Measurements from ENCODE around the gene PDE4C.

Gene PDE4C

DNA sequence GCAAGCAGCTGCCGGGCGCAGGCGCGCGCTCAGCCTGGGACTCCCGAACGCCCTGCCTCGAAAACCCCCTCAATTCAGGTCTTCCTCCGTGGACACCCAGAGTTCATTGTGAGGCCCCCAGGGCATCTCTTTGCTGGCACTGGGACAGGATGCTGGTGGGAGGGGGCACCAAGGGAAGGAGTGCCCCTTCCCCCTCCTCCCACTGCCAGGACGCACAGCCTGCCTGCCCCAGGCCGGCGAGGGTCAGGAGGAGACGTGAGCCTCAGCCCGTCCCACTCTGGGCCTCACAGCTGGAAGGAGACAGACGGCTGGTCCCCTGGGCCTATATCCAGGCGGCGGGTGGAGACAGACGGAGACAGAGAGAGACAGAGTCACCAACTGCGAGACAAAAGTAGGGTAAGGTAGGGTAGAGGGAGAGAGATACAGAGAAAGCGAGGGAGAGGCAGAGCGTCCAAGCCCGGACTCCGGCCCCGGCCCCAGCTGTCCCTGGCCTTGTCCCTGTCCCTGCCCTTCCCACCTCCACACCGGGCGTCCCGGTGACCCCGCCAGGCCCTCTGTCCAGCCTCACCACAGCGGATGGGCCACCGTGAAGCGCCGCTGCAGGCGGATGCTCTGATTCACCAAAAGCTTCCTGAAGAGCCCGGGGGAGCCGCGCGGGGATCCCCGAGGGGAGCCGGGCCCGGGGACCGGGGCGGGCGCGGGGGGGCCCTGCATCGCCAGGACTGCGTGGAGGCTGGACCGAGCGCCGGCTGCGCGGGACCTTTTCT lies at the start of gene PDE4C:
Gene PDE4C, minus strand, starts transcription at position 737 of the 767 bp plus-strand sequence. Its CDS starts 23 bp downstream, at position 714.
- DNase-seq = no peak

DNA sequence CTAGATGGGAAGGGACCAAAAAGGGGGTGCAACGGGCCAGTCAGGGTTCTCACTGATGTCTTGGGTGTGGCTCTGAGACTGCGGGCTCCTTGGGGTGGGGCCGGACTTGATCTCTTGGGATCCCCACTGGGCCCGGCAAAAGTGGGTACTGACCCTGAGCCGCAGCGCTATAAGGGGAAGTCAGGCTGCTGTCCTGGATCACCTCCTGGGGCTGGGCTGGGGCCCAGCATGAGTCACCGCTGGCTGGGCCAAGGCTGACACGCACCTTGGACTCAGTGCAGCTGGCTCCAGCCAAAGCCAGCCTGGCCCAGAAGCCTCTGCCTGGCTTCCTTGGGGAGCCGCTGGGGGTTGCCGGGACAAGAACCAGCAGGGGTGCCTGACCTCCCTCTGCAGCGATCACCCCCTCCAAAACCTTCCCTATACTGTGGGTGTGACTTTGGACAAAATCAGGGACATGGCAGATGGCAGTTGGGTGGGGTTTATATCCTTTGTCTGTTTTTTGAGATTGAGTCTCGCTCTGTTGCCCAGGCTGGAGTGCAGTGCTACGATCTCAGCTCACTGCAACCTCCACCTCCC lies 48.6 kb upstream of the PDE4C start:
- DNase-seq = no peak

GRCh38 chr19:18274219-18274780 lies 48.1 kb upstream of the PDE4C start, which contains the start of gene IQCN:
Gene IQCN, minus strand, starts transcription at chr19:18274452. Its CDS starts 4,974 bp downstream, at chr19:18269478.
- DNase-seq = no peak

DNA sequence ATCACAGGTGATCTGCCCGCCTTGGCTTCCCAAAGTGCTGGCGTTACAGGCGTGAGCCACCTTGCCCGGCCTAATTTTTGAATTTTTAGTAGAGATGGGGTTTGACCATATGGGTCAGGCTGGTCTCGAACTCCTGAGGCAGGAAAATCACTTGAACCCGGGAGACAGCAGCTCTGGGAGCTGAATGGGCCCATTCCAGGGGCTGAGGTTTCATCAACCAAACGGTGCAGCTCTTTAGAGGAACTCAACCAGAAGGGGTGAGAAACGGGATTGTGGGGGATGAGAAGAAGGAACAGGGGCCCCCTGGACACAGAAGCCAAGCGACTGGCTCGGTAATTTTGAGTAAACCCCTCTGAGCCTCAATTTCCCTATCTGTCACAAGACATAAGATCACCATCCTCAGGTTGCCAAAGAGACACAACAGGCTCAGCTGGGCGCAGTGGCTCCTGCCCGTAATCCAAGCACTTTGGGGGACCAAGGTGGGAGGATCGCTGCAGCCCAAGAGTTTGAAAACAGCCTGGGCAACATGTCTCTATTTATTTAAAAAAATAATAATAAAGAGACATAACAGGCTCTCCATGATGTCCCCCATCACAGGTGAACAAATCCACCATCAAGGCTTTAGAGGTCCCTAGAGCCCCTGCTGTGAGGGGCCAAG lies 47.5 kb upstream of the PDE4C start:
- DNase-seq = no peak

GRCh38 chr19:18271433-18271841 lies 45.2 kb upstream of the PDE4C start:
- no peak for DNase-seq

DNA sequence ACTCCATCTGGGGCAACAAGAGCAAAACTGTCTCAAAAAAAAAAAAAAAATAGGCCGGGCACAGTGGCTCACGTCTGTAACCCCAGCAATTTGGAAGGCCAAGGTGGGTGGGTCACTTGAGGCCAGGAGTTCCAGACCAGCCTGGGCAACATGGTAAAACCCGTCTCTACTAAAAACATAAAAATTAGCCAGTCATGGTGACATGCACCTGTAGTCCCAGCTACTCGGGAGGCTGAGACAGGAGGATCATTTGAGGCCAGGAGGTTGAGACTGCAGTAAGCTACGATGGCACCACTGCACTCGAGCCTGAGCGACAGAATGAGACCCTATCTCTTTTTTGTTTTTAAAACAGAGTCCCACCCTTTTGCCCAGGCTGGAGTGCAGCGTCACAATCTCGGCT lies 44.1 kb upstream of the PDE4C start:
- no peak for DNase-seq

GRCh38 chr19:18269070-18269723 lies 43.0 kb upstream of the PDE4C start:
- no peak for DNase-seq

GRCh38 chr19:18266771-18267686 lies 40.8 kb upstream of the PDE4C start:
- no peak for DNase-seq

DNA sequence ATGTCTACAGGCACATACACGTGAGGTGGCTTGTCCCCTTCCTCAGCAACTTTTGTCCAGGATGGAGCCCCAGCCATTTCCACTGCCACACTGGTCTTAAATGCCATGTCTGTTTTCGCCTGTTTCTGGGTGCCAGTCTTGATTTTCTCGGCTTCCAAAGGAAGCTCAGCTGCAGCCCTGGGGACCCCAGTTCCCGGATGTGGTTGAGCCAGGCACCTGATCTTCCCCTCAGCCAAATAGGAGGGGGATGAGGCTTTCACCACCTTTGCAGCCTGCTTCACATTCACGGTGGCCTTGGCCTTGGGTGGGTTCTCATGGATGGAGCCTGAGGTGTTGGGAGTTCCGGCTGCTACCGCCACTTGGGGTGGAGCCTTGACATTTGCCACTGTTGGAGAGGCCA lies 39.3 kb upstream of the PDE4C start:
- no peak for DNase-seq

GRCh38 chr19:18264971-18265540 lies 38.8 kb upstream of the PDE4C start:
- DNase-seq = no peak

- DNase-seq = no peak
These were observed 38.1 kb upstream of the PDE4C start for GRCh38 chr19:18264137-18264854.

DNA sequence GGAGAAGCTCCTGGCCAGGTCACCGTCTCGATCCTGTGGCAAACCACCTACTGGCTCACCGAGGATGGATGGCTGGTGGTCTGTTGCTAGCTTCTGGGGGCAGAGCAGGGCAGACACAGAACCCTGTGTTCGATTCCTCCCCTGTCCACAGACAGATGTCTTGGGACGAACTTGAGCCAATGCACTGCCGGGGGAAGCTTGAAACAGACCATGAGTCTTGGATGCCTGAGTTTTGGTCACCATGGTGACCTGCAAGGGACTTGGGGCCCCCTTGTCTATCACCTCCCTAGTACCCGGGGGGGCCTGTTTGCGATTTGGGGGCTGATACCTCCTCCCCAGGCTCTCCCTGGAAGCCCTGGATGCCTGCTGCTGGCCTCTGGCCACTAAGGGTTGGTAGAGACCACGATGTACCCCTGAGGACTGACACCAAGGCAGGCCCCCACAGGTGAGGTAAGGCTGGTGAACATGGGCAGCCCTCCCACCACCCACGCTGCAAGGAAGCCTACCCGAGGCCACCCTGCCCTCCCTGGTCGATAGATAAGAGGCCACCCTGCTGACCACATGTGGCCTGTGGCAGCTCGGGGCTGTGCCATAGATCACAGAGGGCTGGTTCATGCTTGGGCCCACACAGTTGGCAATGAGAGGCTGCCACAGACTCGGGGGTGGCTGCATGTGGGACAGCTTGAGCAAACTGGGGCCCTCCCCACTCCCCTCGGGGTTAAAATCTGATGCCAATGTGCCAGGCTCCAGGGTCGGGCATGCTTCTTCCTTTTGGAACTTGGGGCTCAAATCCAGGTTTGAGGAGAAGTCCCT lies 37.3 kb upstream of the PDE4C start:
- no peak for DNase-seq

- no peak for DNase-seq
These were observed 36.7 kb upstream of the PDE4C start for GRCh38 chr19:18262917-18263316.

GRCh38 chr19:18262144-18262543 lies 35.9 kb upstream of the PDE4C start:
- DNase-seq = no peak

GRCh38 chr19:18261474-18261873 lies 35.2 kb upstream of the PDE4C start:
- DNase-seq = no peak

DNA sequence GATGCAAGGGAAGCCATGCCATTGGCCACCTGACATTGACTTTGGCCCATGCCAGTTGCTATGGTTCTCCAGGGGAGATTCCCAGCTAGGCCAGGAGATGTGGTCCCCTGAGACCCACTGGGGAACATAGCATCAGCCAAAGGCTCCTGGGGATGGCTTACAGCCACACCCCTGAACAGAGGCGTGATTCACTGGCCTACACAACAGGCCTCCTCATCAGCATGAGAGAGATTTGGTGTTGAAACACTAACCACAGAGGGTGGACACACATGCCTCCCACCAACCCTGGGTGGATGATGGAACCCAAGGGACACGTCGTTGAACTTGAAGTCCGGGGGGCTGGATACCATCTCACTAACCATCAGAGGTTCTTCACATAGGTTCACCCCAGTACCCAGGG lies 33.7 kb upstream of the PDE4C start:
- no peak for DNase-seq

GRCh38 chr19:18257503-18258470 lies 31.5 kb upstream of the PDE4C start:
- no peak for DNase-seq

GRCh38 chr19:18254546-18255503 lies 28.6 kb upstream of the PDE4C start:
- no peak for DNase-seq
